GM21723 (cell line): ENCODE data around the gene FRMD1.

Source experiments
- ATAC-seq: cut with Tn5 transposase; IDR thresholded peaks from one replicate; pipeline ENCODE4 v1.9.1; 2021; ENCODE audit warnings: mild to moderate bottlenecking, moderate library complexity; ENCODE audit not compliant: unreplicated experiment

FRMD1 gene

GRCh38 chr6:168045706-168046620 is 33.0 kb downstream of the FRMD1 start:
- ATAC-seq, result no peak

DNA sequence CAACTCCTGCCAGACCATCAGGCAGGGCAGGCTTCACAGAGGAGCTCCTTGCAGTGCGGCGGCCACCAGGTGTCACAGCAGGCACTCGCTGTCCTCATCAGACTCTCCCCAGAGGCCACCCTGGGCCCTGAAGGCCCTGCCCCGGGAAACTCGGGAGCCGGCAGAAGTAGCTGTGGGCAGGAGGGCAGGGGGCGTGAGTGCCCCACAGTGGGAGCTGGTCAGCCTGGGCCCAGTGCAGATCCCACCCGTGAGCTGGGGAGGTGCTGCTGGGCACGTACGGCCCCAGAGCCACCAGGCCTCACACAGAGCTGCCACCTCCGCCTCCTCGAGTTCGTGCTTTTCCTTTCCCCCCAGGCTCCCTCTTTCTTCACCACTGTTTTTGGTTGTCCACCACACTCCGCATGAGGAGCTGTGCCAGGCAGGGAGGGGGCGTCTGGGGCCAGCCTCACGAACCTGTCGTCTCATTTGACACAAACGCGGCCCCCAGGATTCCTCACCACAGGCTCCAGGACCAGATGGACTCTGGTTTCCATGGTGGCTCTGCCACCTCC is 33.8 kb downstream of the FRMD1 start:
- ATAC-seq, result no peak

DNA sequence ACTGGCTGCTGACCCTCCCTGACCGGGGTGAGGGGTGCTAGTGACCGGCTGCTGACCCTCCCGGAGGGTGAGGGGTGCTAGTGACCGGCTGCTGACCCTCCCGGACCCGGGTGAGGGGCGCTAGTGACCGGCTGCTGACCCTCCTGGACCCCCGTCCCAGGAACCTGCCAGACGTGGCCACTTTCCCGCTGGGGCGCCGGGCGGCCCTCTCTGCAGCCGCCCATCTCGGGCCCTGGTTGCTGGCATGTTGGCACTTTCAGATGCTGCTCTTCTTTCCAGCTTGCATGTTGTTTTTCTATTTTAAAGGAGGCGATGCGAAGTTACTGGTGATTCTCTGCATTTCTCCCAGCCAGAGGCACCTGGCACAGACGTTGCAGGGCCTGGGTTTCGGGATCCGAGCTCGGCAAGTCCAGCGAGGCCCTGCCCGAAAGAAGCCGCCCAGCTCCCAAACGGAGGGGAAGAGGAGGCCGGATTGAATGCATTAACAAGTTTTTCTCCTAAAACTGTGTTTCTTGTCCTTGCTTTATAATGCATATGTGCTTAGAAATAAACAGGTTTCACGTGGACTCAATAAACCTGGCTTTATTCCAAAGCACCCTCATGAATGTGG is 34.4 kb downstream of the FRMD1 start:
- no peak for ATAC-seq

GRCh38 chr6:168043848-168044415 is 35.1 kb downstream of the FRMD1 start:
- no peak for ATAC-seq

GRCh38 chr6:168043193-168043847 is 35.7 kb downstream of the FRMD1 start:
- ATAC-seq, result no peak

GRCh38 chr6:168042426-168043192 is 36.4 kb downstream of the FRMD1 start:
- no peak for ATAC-seq

GRCh38 chr6:168041928-168042327 is 37.1 kb downstream of the FRMD1 start:
- no peak for ATAC-seq

DNA sequence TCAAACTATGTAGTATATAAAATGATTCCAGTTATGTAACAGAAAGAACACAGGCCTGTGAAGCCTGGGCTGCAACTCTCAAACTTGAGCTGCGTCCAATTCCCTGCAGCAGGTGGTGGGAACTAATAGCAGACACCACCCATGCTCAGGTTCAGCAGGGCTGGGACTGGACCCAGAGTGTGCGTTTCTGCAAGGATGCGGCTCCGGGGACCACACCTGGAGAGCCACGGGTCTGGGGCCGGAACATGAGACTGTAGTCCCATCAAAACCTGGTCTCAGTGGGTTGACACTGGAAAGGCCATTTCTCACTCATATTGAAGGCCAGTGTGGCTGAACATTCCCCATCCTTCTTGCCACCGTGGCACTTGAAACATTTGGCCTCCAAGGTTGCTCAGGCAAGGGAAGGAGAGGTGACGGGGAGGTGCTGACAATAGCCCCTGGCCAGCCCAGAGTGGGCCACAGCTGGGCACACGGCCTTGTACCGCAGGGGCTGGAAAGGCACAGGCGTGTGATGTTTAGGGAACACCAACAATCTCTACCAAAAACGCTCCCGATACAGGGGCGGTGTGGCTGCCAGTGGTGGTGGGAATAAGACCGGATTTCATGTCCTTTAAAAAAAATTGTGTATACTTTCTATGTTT is 38.0 kb downstream of the FRMD1 start:
- ATAC-seq, result no peak

DNA sequence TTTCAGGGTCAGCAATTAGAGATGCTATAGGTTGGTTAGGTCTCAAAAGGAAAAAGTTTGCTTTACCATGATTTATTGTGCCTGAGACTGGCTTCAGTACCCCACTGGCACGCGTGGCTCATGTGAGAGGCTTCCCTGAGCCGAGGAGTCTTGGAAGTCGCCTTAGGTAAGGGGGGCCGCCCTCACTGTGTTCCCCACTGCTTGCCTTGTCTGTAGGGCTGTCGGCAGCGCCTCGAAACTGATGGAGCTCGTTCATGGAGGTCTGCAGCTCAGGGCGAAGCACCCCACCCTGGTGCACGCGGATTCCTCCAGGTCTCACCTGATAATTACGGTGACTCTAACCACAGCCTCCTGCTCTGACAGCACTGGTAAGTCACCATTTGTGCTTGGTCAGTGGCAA is 39.2 kb downstream of the FRMD1 start:
- ATAC-seq, result no peak

DNA sequence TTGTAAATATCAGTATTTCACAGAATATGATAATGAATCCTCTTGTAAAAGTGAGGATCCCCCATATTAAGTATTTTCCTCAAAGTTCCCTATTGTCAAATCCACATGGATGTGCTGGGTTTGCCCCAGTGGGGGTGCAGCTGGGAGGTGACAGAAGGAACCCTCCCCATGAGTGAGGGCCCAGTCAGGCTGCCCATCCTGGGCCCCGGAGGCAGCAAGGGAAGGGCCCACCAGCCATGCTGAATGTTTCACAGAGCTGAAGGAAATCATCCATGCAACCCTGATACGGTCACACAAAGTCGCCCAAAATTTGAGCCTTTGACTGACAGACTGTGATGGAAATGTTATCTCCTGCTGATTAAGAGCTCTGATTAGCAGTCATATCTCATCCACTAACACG is 39.7 kb downstream of the FRMD1 start:
- ATAC-seq, result no peak

DNA sequence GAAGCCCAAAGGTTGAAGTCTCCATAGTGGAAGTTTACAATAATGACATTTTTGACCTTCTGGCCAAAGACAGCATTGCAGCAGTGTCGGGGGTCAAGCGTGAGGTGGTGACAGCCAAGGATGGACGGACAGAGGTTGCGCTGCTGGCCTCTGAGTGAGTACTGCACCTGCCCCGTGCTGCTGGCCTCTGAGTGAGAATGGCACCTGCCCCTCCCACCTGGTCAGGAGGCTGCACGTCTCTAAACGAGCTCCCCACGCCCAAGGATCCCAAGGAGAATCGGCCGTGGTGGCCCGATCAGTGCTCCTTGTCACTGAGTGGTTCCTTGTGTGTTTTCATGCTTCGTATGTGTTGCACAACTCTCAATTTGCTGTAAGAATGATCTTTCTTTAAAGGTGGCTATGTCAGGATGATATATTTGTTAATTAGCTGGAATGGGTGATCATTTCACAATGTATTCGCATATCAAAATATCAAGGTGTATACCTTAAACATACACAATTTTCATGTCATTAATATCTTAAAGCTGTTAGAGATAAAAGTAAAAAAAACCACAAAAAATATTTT is 40.4 kb downstream of the FRMD1 start:
- ATAC-seq, result no peak

- no peak for ATAC-seq
Measured at GRCh38 chr6:168037856-168038255, 41.2 kb downstream of the FRMD1 start.

- ATAC-seq, result no peak
Measured at GRCh38 chr6:168037242-168037641, 41.8 kb downstream of the FRMD1 start.

DNA sequence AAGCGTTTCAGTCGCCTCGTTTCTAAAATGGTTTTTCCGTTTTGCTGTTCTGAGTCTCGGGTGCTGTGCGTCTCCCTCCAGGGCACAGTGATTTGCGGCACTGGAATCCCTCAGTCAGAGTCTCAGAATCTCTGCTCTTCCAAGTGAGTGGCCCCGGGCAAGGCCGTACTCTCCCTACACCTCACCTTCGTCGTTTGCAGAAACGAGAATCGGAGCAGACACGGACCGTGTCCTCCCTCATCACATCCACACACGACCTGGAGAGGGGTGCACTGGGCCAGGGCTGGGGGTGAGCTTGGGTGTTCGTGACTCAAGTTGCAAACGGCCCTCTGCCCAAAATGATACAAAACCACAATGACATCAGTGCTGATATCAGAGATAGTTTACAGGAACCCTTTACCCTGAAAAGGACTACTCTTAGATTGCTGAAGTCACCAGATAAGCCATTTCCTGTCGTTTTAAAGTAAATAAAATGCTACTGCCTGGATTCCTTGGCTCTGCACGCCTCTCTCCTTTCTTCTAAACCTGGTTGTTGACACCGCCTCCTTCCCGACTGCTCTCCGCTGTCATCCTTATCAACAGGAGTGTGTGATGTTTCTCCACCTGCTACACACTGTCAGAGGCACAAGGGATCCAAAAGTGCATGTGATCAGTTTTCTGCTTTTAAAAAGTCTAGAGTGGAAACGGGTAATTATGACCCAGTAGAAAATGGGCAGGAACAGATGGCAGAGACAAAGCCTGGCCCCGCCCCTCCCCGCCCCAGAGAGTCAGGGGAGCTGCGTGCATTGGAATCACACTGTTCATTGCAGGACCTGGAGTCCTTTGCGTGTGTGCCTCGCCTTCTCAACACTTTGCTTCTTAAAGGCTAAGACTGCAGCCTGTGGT is 43.1 kb downstream of the FRMD1 start:
- ATAC-seq, result no peak

- ATAC-seq, result no peak
Measured at GRCh38 chr6:168035098-168035660, 43.8 kb downstream of the FRMD1 start.

- no peak for ATAC-seq
Measured at GRCh38 chr6:168034537-168034936, 44.5 kb downstream of the FRMD1 start.

DNA sequence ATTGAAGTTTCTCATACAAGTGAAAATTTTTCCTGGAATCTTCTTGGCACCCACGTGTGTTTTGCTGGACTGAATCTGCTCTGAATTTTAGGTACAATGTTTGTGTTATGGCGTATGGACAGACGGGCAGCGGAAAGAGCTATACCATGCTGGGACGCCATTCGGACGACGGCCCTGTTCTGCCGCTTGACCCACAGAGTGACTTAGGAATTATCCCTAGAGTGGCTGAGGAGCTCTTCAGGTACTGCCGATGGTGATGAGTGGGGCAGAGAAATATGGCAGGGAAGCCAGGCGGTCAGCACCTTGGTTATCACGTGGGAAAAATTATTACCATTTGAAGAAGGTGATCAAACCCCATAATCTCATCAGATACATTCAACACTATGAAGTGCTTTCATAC is 45.2 kb downstream of the FRMD1 start:
- ATAC-seq, result no peak

GRCh38 chr6:168032005-168032760 is 46.8 kb downstream of the FRMD1 start:
- no peak for ATAC-seq
